IPS-20b (cell line): Measurements from ENCODE around the gene CACNG1.

Experiments used
- H3K27ac ChIP-seq: one replicate; pipeline ENCODE4 v1.5.1; 2013; ENCODE audit warnings: low read length
- H3K27me3 ChIP-seq: 2 replicates; pipeline ENCODE4 v1.6.1; 2013; ENCODE audit warnings: mild to moderate bottlenecking, low read length, inconsistent platforms; ENCODE audit not compliant: insufficient read depth
- H3K36me3 ChIP-seq: 2 replicates; pipeline ENCODE4 v1.6.1; 2013; ENCODE audit warnings: low read depth, mild to moderate bottlenecking, inconsistent platforms, low read length, moderate library complexity; ENCODE audit not compliant: insufficient read depth
- H3K4me1 ChIP-seq: 2 replicates; pipeline ENCODE4 v1.6.1; 2013; ENCODE audit warnings: mild to moderate bottlenecking, control low read depth, inconsistent platforms, low read length, moderate library complexity; ENCODE audit not compliant: insufficient read depth
- H3K4me3 ChIP-seq: 2 replicates; pipeline ENCODE4 v1.5.1; 2013; ENCODE audit warnings: mild to moderate bottlenecking, low read length, inconsistent platforms
- H3K9ac ChIP-seq: 2 replicates; pipeline ENCODE4 v1.6.1; 2013; ENCODE audit warnings: low read depth, mild to moderate bottlenecking, inconsistent platforms, low read length, moderate library complexity
- H3K9me3 ChIP-seq: 2 replicates; pipeline ENCODE4 v1.6.1; 2013; ENCODE audit warnings: mild to moderate bottlenecking, low read depth, low read length, inconsistent platforms; ENCODE audit not compliant: insufficient read depth

Gene CACNG1

DNA sequence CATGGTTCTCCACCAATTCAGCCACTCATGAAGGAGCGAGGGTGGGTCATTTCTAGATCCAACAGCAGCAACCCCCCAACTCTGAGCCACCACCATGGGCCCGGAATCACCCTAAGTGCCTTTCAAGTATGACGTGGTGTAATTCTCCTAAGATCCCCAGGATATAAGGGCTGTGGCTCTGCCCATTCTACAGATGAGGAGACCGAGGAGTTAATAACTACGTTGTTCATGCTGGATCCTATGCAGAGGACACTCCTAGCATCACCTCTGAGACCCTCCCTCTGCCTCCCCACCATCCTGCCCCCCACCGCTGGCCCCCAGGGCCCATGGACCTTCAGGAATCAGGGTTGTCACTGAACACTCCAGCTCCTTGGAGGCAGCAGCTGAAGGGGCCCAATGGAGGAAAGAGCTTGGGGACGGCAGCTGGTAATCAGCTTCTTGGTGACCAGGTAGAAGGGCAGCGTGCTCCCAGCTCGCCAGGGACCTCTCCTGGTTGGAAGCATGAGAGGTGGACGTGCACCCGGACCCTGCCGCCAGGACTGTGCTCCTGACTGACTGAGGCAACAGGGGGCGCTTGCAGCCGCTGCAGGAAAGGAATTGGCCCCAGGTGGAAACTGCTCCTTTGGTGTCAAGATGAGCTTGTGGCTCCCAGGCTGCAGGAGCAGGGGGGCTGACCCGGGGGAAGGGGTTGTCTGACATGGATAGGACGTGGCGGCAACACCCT is 28.2 kb upstream of the CACNG1 start:
- Histone ChIP-seq H3K4me3 (no peak overlapping the region), H3K9ac (no peak overlapping the region), H3K9me3 (no peaks in the 10 kb centered on the region), H3K27me3 (no peaks in the 10 kb centered on the region), H3K4me1 (no peaks in the 10 kb centered on the region; the same call in 1 of the 2 replicates), H3K36me3 (no peaks in the 10 kb centered on the region), H3K27ac (no peak overlapping the region)

DNA sequence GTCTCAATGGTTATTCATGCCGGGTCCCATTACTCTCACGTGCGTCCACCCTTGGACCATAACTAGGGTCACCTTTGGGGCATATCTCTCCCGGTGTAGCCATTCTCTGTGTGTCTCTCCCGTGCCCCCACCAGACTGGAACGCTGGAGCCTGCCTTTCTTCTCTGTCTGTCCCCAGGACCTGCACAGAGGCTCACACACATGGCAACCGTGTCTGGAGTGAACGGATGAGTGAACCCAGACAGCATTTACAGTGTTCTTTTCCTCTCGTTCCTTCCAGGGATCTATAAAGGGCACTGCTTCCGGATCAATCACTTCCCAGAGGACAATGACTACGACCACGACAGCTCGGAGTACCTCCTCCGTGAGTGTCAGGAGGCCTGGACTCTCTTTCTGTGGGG is 26.4 kb upstream of the CACNG1 start:
- no peak overlapping the region for H3K4me3 ChIP-seq
- no peaks in the 10 kb centered on the region; the same call in 1 of the 2 replicates for H3K4me1 ChIP-seq
- no peak overlapping the region for H3K27ac ChIP-seq
- H3K27me3 ChIP-seq = no peaks in the 10 kb centered on the region
- no peaks in the 10 kb centered on the region for H3K36me3 ChIP-seq
- no peak overlapping the region for H3K9ac ChIP-seq
- no peaks in the 10 kb centered on the region for H3K9me3 ChIP-seq

DNA sequence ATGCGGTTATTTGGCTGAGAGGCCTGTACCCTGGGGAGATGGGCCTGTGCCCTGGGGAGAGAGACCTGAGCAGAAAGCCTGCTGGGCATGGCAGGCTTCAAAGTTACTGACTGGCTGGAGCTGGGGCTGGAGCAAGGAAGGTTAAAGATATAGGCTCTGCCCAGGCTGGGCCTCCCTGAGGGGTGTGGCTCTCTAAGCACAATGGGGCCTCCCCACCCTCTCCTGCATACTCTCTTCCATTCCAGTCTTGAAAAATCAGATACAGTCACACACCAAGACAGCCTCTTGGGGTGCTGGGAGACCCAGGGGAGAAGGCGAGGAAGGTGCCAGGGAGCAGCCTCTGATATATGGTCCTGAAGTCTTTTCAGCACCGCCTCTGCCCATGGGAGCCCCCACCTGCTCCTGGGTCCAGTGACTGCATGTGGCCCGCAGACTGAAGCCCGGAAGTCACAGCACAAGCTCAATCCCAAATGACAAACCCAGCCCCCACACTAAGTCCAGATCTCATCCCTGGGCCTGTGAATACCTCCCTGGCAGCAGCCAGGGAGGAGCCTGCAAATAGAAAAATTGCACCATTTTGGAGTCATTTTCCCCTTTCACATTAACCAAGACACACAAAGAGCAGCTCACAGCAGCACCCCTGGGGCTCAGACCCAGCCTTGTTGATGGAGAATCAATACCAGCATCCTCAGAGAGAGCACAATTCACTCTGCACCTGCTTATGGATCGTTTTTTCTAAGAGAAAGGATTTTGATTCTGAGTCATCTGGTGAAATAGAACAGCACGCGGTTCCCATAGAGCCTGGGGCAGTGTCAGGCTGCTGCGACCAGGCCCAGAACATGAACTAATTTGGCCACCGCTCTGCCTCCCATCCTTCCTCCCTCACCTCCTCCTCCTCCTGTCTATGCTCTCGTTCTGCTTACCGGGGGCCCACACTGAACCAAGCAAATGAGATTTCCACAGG is 25.6 kb upstream of the CACNG1 start:
- no peak overlapping the region for H3K4me3 ChIP-seq
- H3K27ac ChIP-seq = no peak overlapping the region
- H3K9me3 ChIP-seq = no peaks in the 10 kb centered on the region
- no peaks in the 10 kb centered on the region; the same call in 1 of the 2 replicates for H3K4me1 ChIP-seq
- no peak overlapping the region for H3K9ac ChIP-seq
- H3K36me3 ChIP-seq = no peaks in the 10 kb centered on the region
- H3K27me3 ChIP-seq = no peaks in the 10 kb centered on the region

DNA sequence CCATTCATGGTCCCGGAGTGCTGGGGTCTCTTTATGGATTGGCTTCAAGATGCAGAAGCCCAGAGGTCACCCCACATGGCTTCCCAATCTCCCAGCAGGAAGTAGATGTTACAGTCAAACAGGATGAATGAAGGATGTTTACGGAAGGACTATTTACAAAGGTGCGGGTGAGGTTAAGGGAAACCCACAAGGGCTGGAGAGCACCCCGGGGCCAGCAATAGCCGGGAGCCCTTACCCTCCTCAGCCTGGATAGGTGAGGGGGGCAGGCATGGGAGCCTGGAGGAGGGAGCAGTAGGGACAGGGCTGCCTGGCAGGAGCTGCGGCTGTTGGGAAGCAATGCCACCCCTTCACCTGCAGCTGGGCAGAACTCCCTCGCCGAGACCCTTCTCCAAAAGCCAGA is 24.5 kb upstream of the CACNG1 start:
- Histone ChIP-seq H3K4me3 (no peak overlapping the region), H3K9me3 (no peaks in the 10 kb centered on the region), H3K27me3 (no peaks in the 10 kb centered on the region), H3K4me1 (no peaks in the 10 kb centered on the region), H3K36me3 (no peaks in the 10 kb centered on the region), H3K9ac (no peak overlapping the region), H3K27ac (no peak overlapping the region)

DNA sequence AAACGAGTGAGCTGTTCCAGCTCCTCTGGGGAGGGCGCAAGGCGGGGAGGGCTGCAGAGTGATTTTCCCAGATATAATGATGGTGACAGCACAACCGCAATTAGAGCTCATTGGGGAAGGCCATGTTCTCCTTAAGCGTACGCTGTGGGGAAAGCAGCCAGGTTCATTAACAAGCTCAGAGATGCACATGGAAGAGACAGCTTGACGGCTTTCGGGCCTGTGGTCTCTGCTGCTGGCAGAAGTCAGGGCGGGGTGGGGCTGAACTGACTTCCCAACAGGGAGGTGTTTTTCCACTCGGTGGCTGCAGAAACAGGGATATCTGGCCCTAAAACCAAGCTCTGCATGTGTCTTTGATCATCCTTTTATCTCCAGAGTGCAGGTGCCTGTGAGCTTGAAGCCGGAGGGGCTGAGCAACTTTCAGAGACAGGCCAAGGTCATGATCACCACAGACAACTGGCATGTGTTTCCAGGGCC is 24.0 kb upstream of the CACNG1 start:
- H3K9ac ChIP-seq = no peak overlapping the region
- no peaks in the 10 kb centered on the region for H3K4me1 ChIP-seq
- H3K4me3 ChIP-seq = no peak overlapping the region
- H3K27me3 ChIP-seq = no peaks in the 10 kb centered on the region
- no peaks in the 10 kb centered on the region for H3K36me3 ChIP-seq
- H3K9me3 ChIP-seq = no peaks in the 10 kb centered on the region
- no peak overlapping the region for H3K27ac ChIP-seq

DNA sequence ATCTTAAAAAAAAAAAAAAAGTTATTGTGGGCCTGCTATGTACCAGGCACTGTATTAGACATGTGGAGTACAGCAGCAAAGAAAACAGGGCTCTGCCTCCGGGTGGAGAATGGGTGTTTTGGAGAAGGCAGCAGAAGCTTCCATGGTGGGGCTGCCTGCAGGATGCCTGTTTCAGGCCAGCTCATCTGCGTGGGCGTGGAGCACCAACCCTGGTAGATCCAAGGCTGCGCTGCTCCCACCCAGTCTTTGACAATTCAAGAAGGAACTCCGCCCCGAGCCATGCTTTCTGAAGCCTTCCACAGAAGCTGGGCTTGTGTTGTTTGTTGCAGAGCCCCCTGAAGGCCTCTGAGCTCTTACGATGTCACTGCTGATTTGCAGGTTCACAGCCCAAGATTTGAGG is 23.2 kb upstream of the CACNG1 start:
- no peaks in the 10 kb centered on the region for H3K9me3 ChIP-seq
- no peak overlapping the region for H3K9ac ChIP-seq
- no peaks in the 10 kb centered on the region for H3K36me3 ChIP-seq
- H3K4me3 ChIP-seq = no peak overlapping the region
- no peaks in the 10 kb centered on the region for H3K4me1 ChIP-seq
- H3K27ac ChIP-seq = no peak overlapping the region
- H3K27me3 ChIP-seq = no peaks in the 10 kb centered on the region

DNA sequence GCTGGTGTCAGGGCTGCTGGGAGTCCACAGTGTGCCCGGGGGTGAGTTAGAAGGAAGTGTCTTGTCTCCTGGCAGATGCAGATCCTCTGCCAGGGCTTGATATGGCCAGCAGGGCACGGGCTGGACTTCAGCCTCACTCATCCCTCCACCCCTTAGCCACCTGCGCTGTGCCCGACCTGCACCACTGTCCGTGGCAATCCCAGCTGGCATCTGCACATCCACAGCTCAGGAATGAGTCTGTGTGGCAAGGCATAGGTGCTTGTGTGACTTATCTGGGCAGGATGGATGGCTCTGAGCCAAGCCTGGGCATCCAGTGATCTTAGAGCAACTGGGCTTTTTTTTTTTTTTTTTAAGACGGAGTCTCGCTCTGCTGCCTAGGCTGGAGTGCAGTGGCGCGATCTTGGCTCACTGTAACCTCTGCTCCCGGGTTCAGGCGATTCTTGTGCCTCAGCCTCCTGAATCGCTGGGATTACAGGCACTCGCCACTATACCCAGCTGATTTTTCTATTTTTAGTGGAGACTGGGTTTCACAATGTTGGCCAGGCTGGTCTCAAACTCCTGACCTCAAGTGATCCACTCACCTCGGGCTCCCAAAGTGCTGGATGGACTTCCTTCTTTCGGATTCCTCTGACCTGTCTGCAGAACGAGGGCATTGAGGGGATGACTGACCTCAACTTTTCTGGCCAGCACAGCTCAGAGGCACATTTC is 22.5 kb upstream of the CACNG1 start:
- no peak overlapping the region for H3K27ac ChIP-seq
- H3K9ac ChIP-seq = no peak overlapping the region
- H3K27me3 ChIP-seq = no peaks in the 10 kb centered on the region
- no peaks in the 10 kb centered on the region for H3K9me3 ChIP-seq
- no peaks in the 10 kb centered on the region for H3K4me1 ChIP-seq
- no peaks in the 10 kb centered on the region for H3K36me3 ChIP-seq
- no peak overlapping the region for H3K4me3 ChIP-seq

DNA sequence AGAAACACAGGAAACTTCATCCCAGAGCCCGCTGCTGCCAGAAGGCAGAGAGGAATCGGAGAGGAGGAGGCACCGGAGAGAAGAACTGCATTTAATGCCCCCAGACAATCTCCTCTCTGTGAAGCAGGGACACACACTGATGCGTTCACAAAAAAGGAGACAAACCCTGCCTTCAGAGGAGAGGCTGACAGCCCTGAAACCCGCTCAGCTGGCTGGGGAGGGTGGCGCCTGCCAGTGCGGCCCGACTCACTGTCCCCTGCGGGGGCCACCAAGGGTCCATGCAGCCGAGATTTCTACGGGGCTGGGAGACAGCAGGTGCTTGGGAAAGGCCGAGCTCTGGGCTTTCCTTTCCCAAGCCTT is 21.9 kb upstream of the CACNG1 start:
- Histone ChIP-seq H3K27ac (no peak overlapping the region), H3K9ac (no peak overlapping the region), H3K36me3 (no peaks in the 10 kb centered on the region), H3K9me3 (no peaks in the 10 kb centered on the region), H3K27me3 (no peaks in the 10 kb centered on the region), H3K4me3 (no peak overlapping the region), H3K4me1 (no peaks in the 10 kb centered on the region)

DNA sequence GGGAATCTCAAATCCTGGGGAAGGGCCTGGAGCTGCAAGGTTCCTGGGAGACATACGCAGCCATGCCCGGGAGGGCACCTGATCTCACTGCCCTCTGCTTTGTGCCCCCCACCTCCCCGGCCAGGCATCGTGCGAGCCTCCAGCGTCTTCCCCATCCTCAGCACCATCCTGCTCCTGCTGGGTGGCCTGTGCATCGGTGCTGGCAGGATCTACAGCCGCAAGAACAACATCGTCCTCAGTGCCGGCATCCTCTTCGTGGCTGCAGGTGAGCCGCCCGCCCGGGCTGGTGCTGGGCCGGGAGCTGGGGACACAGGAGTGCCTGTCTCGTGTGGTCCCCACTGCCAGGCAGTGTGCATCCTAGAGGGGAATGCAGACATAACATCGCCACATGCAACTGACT is 19.6 kb upstream of the CACNG1 start:
- no peaks in the 10 kb centered on the region for H3K27me3 ChIP-seq
- no peaks in the 10 kb centered on the region for H3K36me3 ChIP-seq
- no peak overlapping the region for H3K4me3 ChIP-seq
- no peaks in the 10 kb centered on the region for H3K9me3 ChIP-seq
- no peak overlapping the region for H3K27ac ChIP-seq
- H3K4me1 ChIP-seq = no peaks in the 10 kb centered on the region
- no peak overlapping the region for H3K9ac ChIP-seq

DNA sequence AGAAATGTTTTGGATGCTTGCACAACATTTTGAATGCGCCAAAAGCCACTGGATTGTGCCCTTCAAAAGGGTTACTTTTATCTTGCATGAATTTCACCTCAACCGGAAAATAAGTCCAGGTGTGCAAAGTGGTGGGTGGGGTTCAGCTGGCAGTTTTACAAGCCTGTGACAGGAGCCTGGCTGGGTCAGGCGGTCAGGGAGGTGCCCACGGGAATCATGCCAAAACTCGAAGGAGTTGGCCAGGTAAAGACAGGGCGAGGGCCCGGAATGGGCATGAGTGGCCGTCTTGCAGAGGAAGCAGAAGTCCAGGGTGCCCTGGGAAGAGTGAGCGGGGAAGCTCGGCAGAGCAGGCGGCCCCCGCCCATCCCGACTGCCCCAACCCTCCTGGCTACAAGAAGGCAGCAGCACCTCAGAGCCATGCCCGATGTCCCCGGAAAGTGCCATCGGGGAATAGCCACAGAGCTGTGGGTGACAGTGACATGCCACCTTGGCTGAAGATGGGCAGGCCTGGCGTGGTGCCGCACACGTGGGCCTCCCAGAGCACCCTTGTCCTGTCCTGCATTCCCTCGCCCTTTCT is 19.1 kb upstream of the CACNG1 start:
- H3K4me3 ChIP-seq = no peak overlapping the region
- no peaks in the 10 kb centered on the region for H3K9me3 ChIP-seq
- H3K27ac ChIP-seq = no peak overlapping the region
- no peaks in the 10 kb centered on the region for H3K36me3 ChIP-seq
- H3K27me3 ChIP-seq = no peaks in the 10 kb centered on the region
- H3K9ac ChIP-seq = no peak overlapping the region
- H3K4me1 ChIP-seq = no peaks in the 10 kb centered on the region

DNA sequence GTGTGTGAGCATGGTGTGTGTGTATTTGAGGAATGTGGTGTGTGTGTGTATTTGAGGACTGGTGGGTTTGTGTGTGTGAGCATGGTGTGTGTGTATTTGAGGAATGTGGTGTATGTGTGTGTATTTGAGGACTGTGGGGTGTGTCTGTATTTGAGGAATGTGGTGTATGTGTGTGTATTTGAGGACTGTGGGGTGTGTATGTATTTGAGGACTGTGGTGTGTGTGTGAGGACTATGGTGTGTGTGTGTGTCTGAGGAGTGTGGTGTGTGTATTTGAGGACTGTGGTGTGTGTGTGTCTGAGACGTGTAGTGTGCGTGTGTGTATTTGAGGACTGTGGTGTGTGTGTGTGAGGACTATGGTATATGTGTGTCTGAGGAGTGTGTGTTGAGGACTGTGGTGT is 18.0 kb upstream of the CACNG1 start:
- Histone ChIP-seq H3K4me1 (no peaks in the 10 kb centered on the region), H3K27ac (no peak overlapping the region), H3K27me3 (no peaks in the 10 kb centered on the region), H3K9ac (no peak overlapping the region), H3K9me3 (no peaks in the 10 kb centered on the region), H3K36me3 (no peaks in the 10 kb centered on the region), H3K4me3 (no peak overlapping the region)
